Fibroblast of pulmonary artery (primary cell): ENCODE results near the gene SMIM10L1.

Source experiments
- DNase-seq: peaks from one replicate; pipeline ENCODE4 v3.0.0-alpha.2; 2010; ENCODE audit warnings: low read depth
- H3K4me3 ChIP-seq: replicated peaks from 2 replicates; pipeline ENCODE4 v1.5.1; 2011; ENCODE audit warnings: low read depth, mild to moderate bottlenecking, control low read depth, low read length, moderate library complexity
- CTCF ChIP-seq: IDR thresholded peaks from 2 replicates; pipeline ENCODE4 v1.5.1; 2011; ENCODE audit warnings: mild to moderate bottlenecking, control low read depth, low read length, inconsistent platforms; ENCODE audit errors: missing control alignments

The SMIM10L1 gene

DNA sequence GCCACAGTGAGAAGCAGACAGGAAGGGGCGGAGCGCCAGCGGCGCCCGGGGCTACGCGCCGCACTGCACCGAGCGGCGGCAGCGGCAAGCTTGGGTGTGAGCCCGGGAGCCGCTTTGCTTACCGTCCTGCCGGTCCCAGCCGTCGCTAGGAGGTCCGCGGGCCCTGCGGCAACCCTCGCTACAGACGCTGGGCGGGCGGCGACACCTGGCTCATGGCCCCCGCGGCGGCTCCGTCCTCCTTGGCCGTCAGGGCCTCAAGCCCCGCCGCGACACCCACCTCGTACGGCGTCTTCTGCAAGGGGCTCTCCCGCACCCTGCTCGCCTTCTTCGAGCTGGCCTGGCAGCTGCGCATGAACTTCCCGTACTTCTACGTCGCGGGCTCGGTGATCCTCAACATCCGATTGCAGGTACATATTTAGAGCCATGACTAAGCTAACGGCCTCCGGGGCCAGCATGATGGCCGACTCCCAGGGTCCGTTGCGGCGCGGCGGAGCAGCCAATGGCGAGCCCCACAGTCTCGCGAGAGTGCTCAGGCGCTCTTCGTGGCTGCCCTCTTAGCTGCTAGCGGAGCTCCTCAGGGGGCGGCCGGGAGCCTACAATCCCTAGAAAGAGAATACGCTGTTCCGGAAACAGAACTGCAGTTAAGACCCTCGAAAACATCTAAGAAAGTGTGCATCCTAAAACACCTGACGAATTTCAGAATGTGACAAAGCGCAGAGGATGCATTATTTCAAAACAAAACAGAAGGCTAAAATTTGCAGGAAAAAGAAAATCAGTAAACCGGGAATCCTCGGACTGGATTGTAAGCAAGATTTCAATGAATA, at the start of gene SMIM10L1:
Gene SMIM10L1, plus strand, starts transcription at position 50 of the 824 bp plus-strand sequence. Its CDS starts 163 bp downstream, at position 213.
- DNase-seq, result peak; percentile 96
- peak within 1 kb of the TSS; percentile 93 for H3K4me3 ChIP-seq
- TF ChIP-seq CTCF, result peak; percentile 5

GRCh38 chr12:11130382-11130781, 40.6 kb upstream of the SMIM10L1 start:
- no peak for DNase-seq
- TF ChIP-seq CTCF, result no peak
- no peak overlapping the region for H3K4me3 ChIP-seq

- DNase-seq, result no peak
- H3K4me3 ChIP-seq, result no peak overlapping the region
- no peak for TF ChIP-seq CTCF
Observed at GRCh38 chr12:11130999-11131398, 40.0 kb upstream of the SMIM10L1 start.

DNA sequence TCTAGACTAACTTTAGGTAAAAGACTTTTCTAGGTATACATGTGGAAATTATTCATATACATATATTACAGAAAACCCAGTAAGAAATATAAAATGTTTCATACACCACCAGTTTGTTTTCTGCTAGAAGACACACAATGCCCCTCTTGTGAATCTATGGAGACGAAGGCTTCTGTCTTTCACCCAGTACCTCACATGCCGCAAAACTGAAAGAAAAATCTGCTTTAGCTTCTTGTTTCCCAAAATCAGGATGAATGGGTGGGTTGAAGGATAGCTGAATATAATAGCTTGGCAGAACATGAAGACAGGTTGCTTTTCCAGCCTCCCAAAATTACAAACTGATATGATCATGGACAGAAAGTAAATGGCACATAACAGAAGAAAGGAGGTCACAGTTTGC, 37.8 kb upstream of the SMIM10L1 start:
- TF ChIP-seq CTCF, result no peak
- no peak for DNase-seq
- no peak overlapping the region for H3K4me3 ChIP-seq

DNA sequence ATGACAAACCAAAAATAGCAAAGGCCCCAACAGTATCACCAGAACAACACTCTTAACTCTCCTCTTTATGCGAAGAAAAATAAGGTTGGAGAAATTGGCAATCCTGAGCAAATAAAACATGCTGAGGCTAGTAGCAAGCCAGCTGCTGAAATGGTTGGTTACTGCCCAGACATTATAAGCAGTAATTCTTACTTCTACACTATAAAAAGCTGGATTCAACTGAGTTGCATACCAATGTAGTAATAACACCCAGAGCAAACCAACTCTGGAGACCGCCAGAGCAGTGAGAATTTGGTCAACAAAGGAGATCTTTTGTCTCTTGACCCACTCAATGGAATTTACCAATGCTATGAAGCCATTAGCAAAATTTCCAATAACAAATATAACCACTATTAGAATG, 37.2 kb upstream of the SMIM10L1 start:
- no peak overlapping the region for H3K4me3 ChIP-seq
- DNase-seq, result no peak
- TF ChIP-seq CTCF, result no peak

- TF ChIP-seq CTCF, result no peak
- H3K4me3 ChIP-seq, result no peak within 1 kb of the TSS
- no peak for DNase-seq
Observed at GRCh38 chr12:11134305-11134704, 36.7 kb upstream of the SMIM10L1 start, which contains the start of gene TAS2R30. Gene TAS2R30, minus strand, starts transcription at chr12:11134644. Its CDS starts 400 bp downstream, at chr12:11134244.

GRCh38 chr12:11136075-11136474, 34.9 kb upstream of the SMIM10L1 start:
- no peak for TF ChIP-seq CTCF
- DNase-seq, result no peak
- no peak overlapping the region for H3K4me3 ChIP-seq
